SK-N-SH (cell line): Measurements from ENCODE around the gene NSUN2. TPM values are rescaled to one million over a fixed set of nuclear protein-coding genes. Genes with fewer than 3 reads are reported as not detected.

Source experiments
- CTCF ChIA-PET: fragments of 300-600, 350-600 bp; formaldehyde crosslinking; extraction: SDS; loops from one replicate; lab custom pipeline; 2021; lab: Yijun Ruan, JAX
- POLR2A ChIA-PET: fragments of 350-600 bp; sonication (Branson Sonifier 250); formaldehyde crosslinking; extraction: SDS; loops from one replicate; lab custom pipeline; 2020; ENCODE audit warnings: antibody characterized with exemption, inconsistent platforms; lab: Yijun Ruan, JAX
- DNase-seq: peaks from one replicate; pipeline ENCODE4 v3.0.0; 2012
- H2AFZ ChIP-seq: fragments of 200-600 bp; sonication (generic); 2 replicates; pipeline ENCODE4 v1.8.1; 2016; ENCODE audit warnings: antibody characterized with exemption, mild to moderate bottlenecking, low read depth
- H3F3A ChIP-seq: fragments of 200-600 bp; sonication (generic); replicated peaks from 2 replicates; pipeline ENCODE3; 2016; ENCODE audit warnings: antibody characterized with exemption, mild to moderate bottlenecking; ENCODE audit not compliant: insufficient read depth
- H3K27ac ChIP-seq, 2 experiments: fragments of 200-500 bp in 1 of 2; fragments of 200-600 bp in 1 of 2; sonication (Bioruptor generic) in 1 of 2; sonication (generic), shearing (Covaris generic) in 1 of 2; 2 replicates each; pipeline versions ENCODE4 v1.5.1 to v1.6.1; 2014 to 2016; ENCODE audit warnings: low read depth in 2 of 2, inconsistent platforms in 1 of 2, low read length in 1 of 2, mild to moderate bottlenecking in 1 of 2, mixed read lengths in 1 of 2
- H3K27me3 ChIP-seq: fragments of 200-600 bp; sonication (generic), shearing (Covaris generic); 2 replicates; pipeline ENCODE4 v1.6.1; 2016; ENCODE audit warnings: mixed run types; ENCODE audit not compliant: insufficient read depth
- H3K36me3 ChIP-seq, 2 experiments: fragments of 200-500 bp in 1 of 2; fragments of 200-600 bp in 1 of 2; sonication (Bioruptor generic) in 1 of 2; sonication (generic) in 1 of 2; replicated peaks in 1 of 2; 2 replicates each; pipeline versions ENCODE3 to v1.5.1; 2014 to 2016; ENCODE audit warnings: low read length in 1 of 2, mild to moderate bottlenecking in 1 of 2; ENCODE audit not compliant: insufficient read depth in 2 of 2, control insufficient read depth in 1 of 2
- H3K4me1 ChIP-seq, 2 experiments: fragments of 200-500 bp in 1 of 2; fragments of 200-600 bp in 1 of 2; sonication (Bioruptor generic) in 1 of 2; sonication (generic), shearing (Covaris generic) in 1 of 2; 2 replicates each; pipeline versions ENCODE4 v1.5.1 to v1.6.1; 2014 to 2016; ENCODE audit warnings: low read depth in 1 of 2, low read length in 1 of 2, mixed run types in 1 of 2; ENCODE audit not compliant: insufficient read depth in 2 of 2, control insufficient read depth in 1 of 2
- H3K4me2 ChIP-seq: fragments of 200-600 bp; sonication (generic), shearing (Covaris generic); 2 replicates; pipeline ENCODE4 v1.6.1; 2017; ENCODE audit warnings: mixed run types
- H3K4me3 ChIP-seq, 2 experiments: fragments of 200-500 bp in 1 of 2; fragments of 200-600 bp in 1 of 2; sonication (Bioruptor generic) in 1 of 2; sonication (generic), shearing (Covaris generic) in 1 of 2; 2 replicates each; pipeline versions ENCODE4 v1.5.1 to v1.8.1; 2014 to 2016; ENCODE audit warnings: low read depth in 2 of 2, inconsistent platforms in 1 of 2, low read length in 1 of 2, mild to moderate bottlenecking in 1 of 2, mixed read lengths in 1 of 2, moderate library complexity in 1 of 2
- H3K79me2 ChIP-seq: fragments of 200-600 bp; sonication (generic); 2 replicates; pipeline ENCODE4 v1.8.1; 2017; ENCODE audit warnings: mild to moderate bottlenecking; ENCODE audit not compliant: insufficient read depth
- H3K9ac ChIP-seq: fragments of 200-600 bp; sonication (generic); 2 replicates; pipeline ENCODE4 v1.6.1; 2017; ENCODE audit warnings: mixed run types
- H3K9me2 ChIP-seq: fragments of 200-600 bp; sonication (generic); 2 replicates; pipeline ENCODE4 v1.6.1; 2017; ENCODE audit warnings: mixed run types
- H3K9me3 ChIP-seq: fragments of 200-600 bp; sonication (generic); 2 replicates; pipeline ENCODE4 v1.6.1; 2017; ENCODE audit warnings: mixed run types, mild to moderate bottlenecking, moderate library complexity
- H4K20me1 ChIP-seq: fragments of 200-600 bp; sonication (generic); 2 replicates; pipeline ENCODE4 v1.6.1; 2017; ENCODE audit warnings: mild to moderate bottlenecking, mixed run types; ENCODE audit not compliant: insufficient read depth
- CHD2 ChIP-seq: fragments of 150-350 bp; IDR thresholded peaks from 2 replicates; pipeline ENCODE4 v1.6.1; 2018; ENCODE audit warnings: low read length; ENCODE audit not compliant: partially characterized antibody
- GATA2 ChIP-seq: sonication (generic); formaldehyde crosslinking; IDR thresholded peaks from 2 replicates; pipeline ENCODE4 v1.5.0; 2020; ENCODE audit warnings: mild to moderate bottlenecking, missing genetic modification reagents
- MEF2A ChIP-seq: IDR thresholded peaks from 2 replicates; pipeline ENCODE4 v1.4.0; 2012; ENCODE audit warnings: low read depth, borderline replicate concordance
- MXI1 ChIP-seq: IDR thresholded peaks from 2 replicates; pipeline ENCODE4 v1.6.1; 2012; ENCODE audit warnings: mild to moderate bottlenecking, low read depth, low read length, improper control_type of control experiment
- RAD21 ChIP-seq: IDR thresholded peaks from 2 replicates; pipeline ENCODE4 v1.6.1; 2012; ENCODE audit warnings: mild to moderate bottlenecking, low read length
- RCOR1 ChIP-seq: fragments of 150-350 bp; IDR thresholded peaks from 2 replicates; pipeline ENCODE4 v1.6.1; 2017; ENCODE audit warnings: antibody characterized with exemption, low read length
- SIN3A ChIP-seq: IDR thresholded peaks from 2 replicates; pipeline ENCODE4 v1.6.1; 2012; ENCODE audit warnings: low read depth, mild to moderate bottlenecking, low read length, moderate library complexity, borderline replicate concordance
- TCF12 ChIP-seq: IDR thresholded peaks from 2 replicates; pipeline ENCODE4 v1.4.0; 2012
- TEAD4 ChIP-seq: IDR thresholded peaks from 2 replicates; pipeline ENCODE4 v1.4.0; 2012; ENCODE audit warnings: mild to moderate bottlenecking, borderline replicate concordance; ENCODE audit not compliant: insufficient read depth
- YY1 ChIP-seq: IDR thresholded peaks from 2 replicates; pipeline ENCODE4 v1.4.0; 2012; ENCODE audit warnings: low read depth, mild to moderate bottlenecking
- WGBS: methylation state at CpG from one replicate; pipeline ENCODE4 v1.1.6; 2017; ENCODE audit warnings: low lambda C conversion rate; 5-methylcytosine and 5-hydroxymethylcytosine counted together
- polyA plus RNA-seq, 3 experiments: library from polyadenylated mRNA; depleted of rRNA; stranded (reverse); fragments of >200 nt; gene quantifications; 2 replicates each; pipeline ENCODE4 v1.2.3, GENCODE V29; 2012
- TF ChIP-seq, protein P1 (sequence below): IDR thresholded peaks from 2 replicates; pipeline ENCODE4 v1.4.0; 2012; ENCODE audit warnings: low read depth
- TF ChIP-seq, protein P2 (sequence below): IDR thresholded peaks from 2 replicates; pipeline ENCODE4; 2012

Gene NSUN2
- polyA plus RNA-seq, 1 of the 3 experiments (the other 2 are of a cell fraction): 78.9 TPM

DNA sequence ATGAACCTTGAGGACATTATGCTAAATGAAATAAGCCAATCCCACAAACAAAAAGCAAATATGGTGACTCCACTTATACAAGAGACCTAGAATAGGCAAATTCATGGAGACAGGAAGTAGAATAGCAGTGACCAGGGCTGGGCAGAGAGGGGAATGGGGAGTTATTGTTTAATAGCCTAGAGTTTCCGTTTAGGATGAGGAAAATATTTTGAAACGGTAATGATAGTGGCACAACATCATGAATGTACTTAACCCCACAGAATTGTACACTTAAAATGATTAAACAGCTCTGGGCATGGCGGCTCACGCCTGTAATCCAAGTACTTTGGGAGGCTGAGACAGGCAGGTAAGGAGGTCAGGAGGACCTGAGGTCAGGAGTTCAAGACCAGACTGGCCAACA lies 65.8 kb downstream of the NSUN2 start:
- Histone ChIP-seq H3K9ac (no peak overlapping the region), H3K4me3 (no peak overlapping the region), H3K4me1 (no peaks in the 10 kb centered on the region), H3K27ac (no peak overlapping the region), H3K27me3 (no peaks in the 10 kb centered on the region), H3K79me2 (no peaks in the 10 kb centered on the region), H3K9me3 (no peaks in the 10 kb centered on the region), H3K9me2 (no peaks in the 10 kb centered on the region), H3K4me2 (no peak overlapping the region), H2AFZ (no peak overlapping the region), H4K20me1 (no peaks in the 10 kb centered on the region), H3F3A (no peaks in the 10 kb centered on the region), H3K36me3 (no peaks in the 10 kb centered on the region)
- WGBS: 28% methylated on average over 4 of the region's 4 CpGs
- DNase-seq: no peak
- no peak for TF ChIP-seq CHD2
- no peak for TF ChIP-seq TCF12
- TF ChIP-seq YY1: no peak
- TF ChIP-seq TEAD4: no peak
- ChIA-PET CTCF (interaction anchor here (0.7 kb wide), 1 partner anchor 16 kb away, joined by 3 read pairs; no protein-coding TSS in a partner anchor), POLR2A (no interaction called here)

DNA sequence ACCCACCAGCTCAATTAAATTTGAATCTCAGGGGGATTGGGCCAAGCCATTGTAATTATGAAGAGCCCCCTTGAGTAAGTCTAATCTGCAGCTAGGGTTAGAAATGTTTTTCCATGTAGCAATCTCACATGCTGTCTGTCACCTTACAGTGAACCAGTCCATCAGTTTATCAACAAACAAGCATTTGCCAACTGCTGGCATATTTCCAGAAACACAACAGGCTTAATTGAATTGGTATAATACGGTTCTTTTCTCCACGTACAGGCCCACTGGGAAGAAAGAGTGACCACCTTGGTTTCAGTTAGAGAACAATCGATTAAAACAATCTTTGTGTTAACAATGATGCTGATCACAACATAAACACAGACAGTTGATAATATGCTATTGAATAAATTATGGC lies 67.4 kb downstream of the NSUN2 start:
- ChIA-PET POLR2A (no interaction called here), CTCF (interaction anchor here (1.3 to 1.5 kb wide), 2 partner anchors 9 to 1068 kb away, joined by 4 to 5 read pairs; no protein-coding TSS in a partner anchor)
- Histone ChIP-seq H3K9ac (no peak overlapping the region), H3K4me1 (no peaks in the 10 kb centered on the region), H4K20me1 (no peaks in the 10 kb centered on the region), H3K4me2 (no peak overlapping the region), H3K27me3 (no peaks in the 10 kb centered on the region), H3K79me2 (no peaks in the 10 kb centered on the region), H2AFZ (no peak overlapping the region), H3K4me3 (no peak overlapping the region), H3F3A (no peaks in the 10 kb centered on the region), H3K36me3 (no peaks in the 10 kb centered on the region), H3K9me3 (no peaks in the 10 kb centered on the region), H3K9me2 (no peaks in the 10 kb centered on the region), H3K27ac (no peak overlapping the region)
- WGBS: 23% methylated on average over 3 of the region's 3 CpGs
- DNase-seq: no peak
- no peak for TF ChIP-seq CHD2
- no peak for TF ChIP-seq YY1
- no peak for TF ChIP-seq MXI1
- no peak for TF ChIP-seq GATA2 (CRISPR knock-in tag)
- no peak for TF ChIP-seq SIN3A
- TF ChIP-seq MEF2A: no peak
- no peak for TF ChIP-seq RCOR1
- TF ChIP-seq RAD21: no peak
- TF ChIP-seq, protein P1, sequence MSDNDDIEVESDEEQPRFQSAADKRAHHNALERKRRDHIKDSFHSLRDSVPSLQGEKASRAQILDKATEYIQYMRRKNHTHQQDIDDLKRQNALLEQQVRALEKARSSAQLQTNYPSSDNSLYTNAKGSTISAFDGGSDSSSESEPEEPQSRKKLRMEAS: no peak
- TF ChIP-seq, protein P2, sequence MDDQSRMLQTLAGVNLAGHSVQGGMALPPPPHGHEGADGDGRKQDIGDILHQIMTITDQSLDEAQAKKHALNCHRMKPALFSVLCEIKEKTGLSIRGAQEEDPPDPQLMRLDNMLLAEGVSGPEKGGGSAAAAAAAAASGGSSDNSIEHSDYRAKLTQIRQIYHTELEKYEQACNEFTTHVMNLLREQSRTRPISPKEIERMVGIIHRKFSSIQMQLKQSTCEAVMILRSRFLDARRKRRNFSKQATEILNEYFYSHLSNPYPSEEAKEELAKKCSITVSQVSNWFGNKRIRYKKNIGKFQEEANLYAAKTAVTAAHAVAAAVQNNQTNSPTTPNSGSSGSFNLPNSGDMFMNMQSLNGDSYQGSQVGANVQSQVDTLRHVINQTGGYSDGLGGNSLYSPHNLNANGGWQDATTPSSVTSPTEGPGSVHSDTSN: no peak
